GM10248 (cell line): Measurements from ENCODE around the gene MPZL2.

ENCODE experiments used
- CTCF ChIA-PET: fragments of 300-600 bp; sonication (Branson Sonifier 250); formaldehyde crosslinking; extraction: SDS; loops from one replicate; lab custom pipeline; 2021; ENCODE audit warnings: antibody characterized with exemption; lab: Yijun Ruan, JAX
- POLR2A ChIA-PET: fragments of 350-650 bp; sonication (Branson Sonifier 250); formaldehyde crosslinking; extraction: SDS; loops from one replicate; lab custom pipeline; 2020; ENCODE audit warnings: antibody characterized with exemption; lab: Yijun Ruan, JAX
- DNase-seq: peaks from one replicate; pipeline ENCODE4 v3.0.0; 2012; ENCODE audit errors: extremely low spot score
- CTCF ChIP-seq: IDR thresholded peaks from 2 replicates; pipeline ENCODE4 v1.5.1; 2012; ENCODE audit warnings: mild to moderate bottlenecking, low read depth; ENCODE audit errors: extremely low read depth, missing control alignments, control extremely low read depth

MPZL2 gene

DNA sequence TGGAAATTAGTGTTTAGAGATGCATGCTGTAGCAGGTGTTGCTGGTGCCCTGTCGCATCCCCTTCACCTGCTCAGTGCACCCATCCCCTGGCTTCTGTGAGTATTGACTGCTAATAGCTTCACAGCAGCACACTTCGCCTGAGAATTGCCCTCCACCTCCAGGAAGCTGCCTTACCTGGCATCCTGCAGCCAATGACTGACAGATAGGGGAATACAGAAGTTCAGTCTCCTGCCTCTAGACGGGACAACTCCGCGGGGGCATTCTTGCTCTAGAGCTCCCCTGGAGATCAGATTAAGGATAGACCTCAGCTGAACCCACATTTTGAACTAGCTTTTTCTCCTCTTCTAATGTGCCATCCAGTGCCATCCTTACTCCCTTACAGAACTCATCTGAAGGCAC is 31.1 kb upstream of the MPZL2 start:
- TF ChIP-seq CTCF, result no peak
- no peak for DNase-seq
- POLR2A ChIA-PET, result no interaction called here
- CTCF ChIA-PET, result interaction anchor here (0.7 to 2.7 kb wide), 36 partner anchors 9 to 273 kb away, joined by 3 to 18 read pairs (median 4); partner anchors contain the start of gene MPZL3

DNA sequence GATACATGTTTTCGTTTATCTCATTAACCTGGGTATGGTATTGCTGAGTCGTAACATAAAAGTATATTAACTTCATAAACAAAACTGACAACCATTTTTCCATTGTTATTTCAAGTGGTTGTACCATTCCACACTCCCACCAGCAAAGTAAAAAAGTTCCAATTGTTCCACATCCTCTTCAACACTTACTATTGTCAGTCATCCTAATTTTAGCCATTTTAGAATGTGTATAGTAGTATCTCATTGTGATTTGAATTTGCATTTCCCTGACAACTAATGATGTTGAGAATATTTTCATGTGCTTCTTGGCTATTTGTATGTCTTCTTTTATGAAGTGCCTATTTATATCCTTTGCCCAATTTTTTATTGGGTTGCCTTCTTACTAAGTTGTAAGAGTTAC is 30.0 kb upstream of the MPZL2 start:
- POLR2A ChIA-PET, result no interaction called here
- TF ChIP-seq CTCF, result no peak
- CTCF ChIA-PET, result interaction anchor here (2.7 kb wide), 1 partner anchor 18 kb away, joined by 15 read pairs; no protein-coding TSS in a partner anchor
- DNase-seq, result no peak

DNA sequence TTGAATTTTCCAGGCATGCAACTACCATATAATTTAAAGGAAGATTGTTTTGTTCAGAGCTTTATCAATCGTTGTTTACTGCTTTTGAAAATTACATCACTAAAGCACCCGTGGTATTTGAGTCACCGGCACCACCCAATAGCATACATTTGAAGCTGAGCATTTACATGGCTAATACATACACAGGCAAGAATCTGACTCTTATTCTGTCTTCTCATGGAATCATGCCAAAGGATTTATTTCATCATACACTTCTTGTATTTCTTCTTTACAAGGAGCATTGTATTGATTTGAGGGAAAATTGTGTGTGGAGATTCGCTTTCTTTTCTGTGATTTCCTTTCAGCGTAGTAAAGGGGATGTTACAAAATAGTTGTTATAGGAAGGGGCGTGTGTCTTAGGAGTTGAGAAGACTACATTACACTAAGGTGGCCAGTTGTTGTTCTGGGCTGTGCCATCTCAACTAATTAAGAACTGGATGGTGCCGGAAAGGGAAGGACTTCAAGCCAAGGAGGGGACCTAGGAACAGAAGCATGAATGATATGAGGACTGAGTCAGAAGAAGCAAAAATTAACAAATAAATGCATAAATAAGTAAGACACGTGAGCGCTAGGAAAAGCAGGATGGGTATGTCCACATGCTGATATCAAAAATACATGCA is 27.5 kb upstream of the MPZL2 start:
- TF ChIP-seq CTCF, result no peak
- CTCF ChIA-PET, result interaction anchor here (0.7 to 3.3 kb wide), 22 partner anchors 9 to 147 kb away, joined by 3 to 26 read pairs (median 4); partner anchors contain the start of gene SCN4B
- no peak for DNase-seq
- POLR2A ChIA-PET, result no interaction called here

DNA sequence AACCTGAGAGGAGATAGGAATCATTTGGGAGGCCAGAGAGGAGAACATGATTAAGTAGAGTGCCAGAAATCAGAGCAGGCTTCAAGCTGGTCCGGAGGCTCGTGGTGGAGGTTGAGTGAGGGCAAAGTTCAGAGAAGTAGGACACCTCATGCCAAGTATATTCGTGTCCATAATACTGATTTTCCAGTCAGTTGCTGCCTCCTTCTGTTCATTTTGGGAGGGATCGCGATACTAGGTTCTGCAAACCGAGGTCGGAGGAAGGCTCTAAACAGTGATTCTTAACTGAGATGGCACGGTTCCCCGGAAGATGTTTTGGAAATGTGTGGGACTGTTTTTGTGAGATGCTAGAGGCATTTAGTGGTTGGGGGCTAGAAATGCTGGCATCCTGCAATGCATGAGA is 26.8 kb upstream of the MPZL2 start:
- peak; percentile 61 for TF ChIP-seq CTCF
- ChIA-PET POLR2A (no interaction called here), CTCF (interaction anchor here (0.7 to 3.3 kb wide), 22 partner anchors 9 to 147 kb away, joined by 3 to 26 read pairs (median 4); partner anchors contain the start of gene SCN4B)
- peak; percentile 50 for DNase-seq

DNA sequence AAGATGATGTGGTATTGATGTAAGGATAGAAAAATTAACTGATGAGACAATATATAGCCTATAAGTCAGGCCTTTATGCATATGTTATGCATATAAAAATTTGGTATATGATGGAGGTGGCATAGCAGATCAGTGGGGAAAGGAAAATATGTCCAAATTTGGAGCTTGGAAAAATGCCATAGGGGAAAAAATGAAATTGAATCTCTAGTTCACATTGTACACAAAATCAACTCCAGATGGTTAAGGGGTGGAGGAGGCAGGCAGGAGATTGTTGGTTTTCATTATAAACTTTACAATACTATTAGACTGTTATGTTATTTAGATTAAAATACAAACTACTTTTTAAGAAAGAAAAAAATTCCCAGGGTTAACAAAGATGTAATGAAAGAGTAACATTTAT is 25.3 kb upstream of the MPZL2 start:
- TF ChIP-seq CTCF, result no peak
- ChIA-PET CTCF (interaction anchor here (1.0 to 3.3 kb wide), 5 partner anchors 12 to 145 kb away, joined by 3 to 26 read pairs (median 5); no protein-coding TSS in a partner anchor), POLR2A (no interaction called here)
- no peak for DNase-seq

GRCh38 chr11:118287006-118287405 is 22.9 kb upstream of the MPZL2 start:
- ChIA-PET POLR2A (no interaction called here), CTCF (interaction anchor here (0.9 kb wide), 1 partner anchor 8 kb away, joined by 3 read pairs; no protein-coding TSS in a partner anchor)
- DNase-seq, result no peak
- TF ChIP-seq CTCF, result no peak
